HL-60/S4 treated with phorbol 12-myristate 13-acetate at 8.2 ng/mL for 4 days and 3 days (cell line): ENCODE data around the gene CAB39.
"Not testable (repeated sequence)": the region's sequence is repeated elsewhere in the genome, so short reads cannot be mapped to it uniquely, and the experiment has no call there.

Experiments
- in situ Hi-C: fragments of 300-500 bp; cut with MboI; formaldehyde crosslinking; loops from 2 replicates; pipeline ENCODE4 v1.15.0; 2022; ENCODE audit warnings: low sequenced_read_pairs

The CAB39 gene

GRCh38 chr2:230681171-230681545 is 31.5 kb upstream of the CAB39 start:
- in situ Hi-C loops: no loop called here

GRCh38 chr2:230682546-230682945 is 30.1 kb upstream of the CAB39 start:
- in situ Hi-C loops: no loop called here

GRCh38 chr2:230684270-230685168 is 28.1 kb upstream of the CAB39 start:
- in situ Hi-C loops: no loop called here

GRCh38 chr2:230685178-230685577 is 27.5 kb upstream of the CAB39 start:
- in situ Hi-C loops: no loop called here

- in situ Hi-C loops: no loop called here
These were observed 25.1 kb upstream of the CAB39 start for GRCh38 chr2:230687498-230687897.

GRCh38 chr2:230688490-230688889 is 24.2 kb upstream of the CAB39 start:
- in situ Hi-C loops: no loop called here

GRCh38 chr2:230690439-230690838 is 22.2 kb upstream of the CAB39 start:
- in situ Hi-C loops: no loop called here

- in situ Hi-C loops: no loop called here
These were observed 21.5 kb upstream of the CAB39 start for GRCh38 chr2:230691005-230691647.

- in situ Hi-C loops: no loop called here
These were observed 19.9 kb upstream of the CAB39 start for GRCh38 chr2:230692760-230693159.

GRCh38 chr2:230693411-230693810 is 19.2 kb upstream of the CAB39 start:
- in situ Hi-C loops: no loop called here

GRCh38 chr2:230694241-230694640 is 18.4 kb upstream of the CAB39 start:
- in situ Hi-C loops: no loop called here

- in situ Hi-C loops: no loop called here
These were observed 17.1 kb upstream of the CAB39 start for GRCh38 chr2:230695551-230695950.

- in situ Hi-C loops: no loop called here
These were observed 16.0 kb upstream of the CAB39 start for GRCh38 chr2:230696670-230697069.

GRCh38 chr2:230697676-230698075 is 15.0 kb upstream of the CAB39 start:
- in situ Hi-C loops: no loop called here

- in situ Hi-C loops: not testable (repeated sequence)
These were observed 13.9 kb upstream of the CAB39 start for GRCh38 chr2:230698753-230699152.

GRCh38 chr2:230700447-230700846 is 12.2 kb upstream of the CAB39 start:
- in situ Hi-C loops: no loop called here

GRCh38 chr2:230701308-230701707 is 11.3 kb upstream of the CAB39 start:
- in situ Hi-C loops: no loop called here

GRCh38 chr2:230702457-230702856 is 10.2 kb upstream of the CAB39 start:
- in situ Hi-C loops: not testable (repeated sequence)

- in situ Hi-C loops: no loop called here
These were observed 9.1 kb upstream of the CAB39 start for GRCh38 chr2:230703514-230703913.

GRCh38 chr2:230706053-230706521 is 6.6 kb upstream of the CAB39 start:
- in situ Hi-C loops: no loop called here

- in situ Hi-C loops: no loop called here
These were observed 5.7 kb upstream of the CAB39 start for GRCh38 chr2:230706966-230707365.

GRCh38 chr2:230708204-230708603 is 4.4 kb upstream of the CAB39 start:
- in situ Hi-C loops: no loop called here
